H1 (cell line): Measurements from ENCODE around the gene JTB. TPM values are rescaled to one million over a fixed set of nuclear protein-coding genes. Genes with fewer than 3 reads are reported as not detected.

Experiments
- CTCF ChIA-PET: fragments of 300-600 bp; sonication (Branson Sonifier 250); formaldehyde crosslinking; loops from one replicate; lab custom pipeline; 2021; ENCODE audit not compliant: partially characterized antibody; lab: Charles Lee
- POLR2A ChIA-PET: fragments of 300-600 bp; sonication (Branson Sonifier 250); formaldehyde crosslinking; loops from one replicate; lab custom pipeline; 2021; ENCODE audit warnings: inconsistent platforms; ENCODE audit not compliant: partially characterized antibody; lab: Charles Lee
- DNase-seq, 2 experiments: peaks; one replicate each; pipeline versions ENCODE4 v3.0.0 to v3.0.0-alpha.2; 2010 to 2022; ENCODE audit warnings: low spot score in 2 of 2, low read depth in 1 of 2, mixed read lengths in 1 of 2
- FAIRE-seq: peaks from 2 replicates; lab custom pipeline; 2011; peaks lifted over from hg19 to GRCh38; lab: Jason Lieb, UNC
- H2AFZ ChIP-seq: 2 replicates; pipeline ENCODE4 v1.8.1; 2012; ENCODE audit warnings: low read length, inconsistent platforms
- H2AK5ac ChIP-seq: 2 replicates; pipeline ENCODE4 v1.6.1; 2013; ENCODE audit warnings: low read depth, low read length
- H2BK120ac ChIP-seq: replicated peaks from 2 replicates; pipeline ENCODE3; 2013; ENCODE audit warnings: low read depth, low read length, inconsistent platforms
- H2BK12ac ChIP-seq: 2 replicates; pipeline ENCODE4 v1.6.1; 2013; ENCODE audit warnings: low read depth, low read length
- H2BK15ac ChIP-seq: 2 replicates; pipeline ENCODE4 v1.6.1; 2013; ENCODE audit warnings: low read length
- H2BK20ac ChIP-seq: 2 replicates; pipeline ENCODE4 v1.6.1; 2013; ENCODE audit warnings: low read length
- H2BK5ac ChIP-seq: 2 replicates; pipeline ENCODE4 v1.6.1; 2013; ENCODE audit warnings: low read depth, low read length
- H3K14ac ChIP-seq: 2 replicates; pipeline ENCODE4 v1.6.1; 2013; ENCODE audit warnings: inconsistent platforms; ENCODE audit not compliant: insufficient read length
- H3K18ac ChIP-seq: 2 replicates; pipeline ENCODE4 v1.6.1; 2013; ENCODE audit warnings: low read length; ENCODE audit errors: extremely low read depth
- H3K23ac ChIP-seq: 2 replicates; pipeline ENCODE4 v1.6.1; 2013; ENCODE audit warnings: inconsistent platforms; ENCODE audit not compliant: insufficient read length
- H3K23me2 ChIP-seq: 2 replicates; pipeline ENCODE4 v1.6.1; 2013; ENCODE audit warnings: low read depth, low read length
- H3K27ac ChIP-seq: 2 replicates; pipeline ENCODE4 v1.6.1; 2011; ENCODE audit warnings: low read depth, low read length, inconsistent platforms
- H3K27me3 ChIP-seq, 4 experiments: replicated peaks in 1 of 4; 1 replicate in 1 of 4; 2 replicates in 3 of 4; pipeline versions ENCODE4 v1.6.1 to v1.8.1; 2011 to 2013; ENCODE audit warnings: low read length in 3 of 4, mild to moderate bottlenecking in 3 of 4, inconsistent platforms in 2 of 4, mixed read lengths in 2 of 4, moderate library complexity in 1 of 4; ENCODE audit not compliant: control insufficient read depth in 3 of 4, insufficient read depth in 3 of 4; ENCODE audit errors: extremely low read depth in 1 of 4
- H3K36me3 ChIP-seq, 4 experiments: 2 replicates each; pipeline versions ENCODE4 v1.6.1 to v1.8.1; 2011 to 2013; ENCODE audit warnings: mild to moderate bottlenecking in 4 of 4, low read length in 3 of 4, moderate library complexity in 2 of 4, control low read depth in 1 of 4, inconsistent platforms in 1 of 4; ENCODE audit not compliant: insufficient read depth in 4 of 4, control insufficient read depth in 2 of 4
- H3K4ac ChIP-seq: replicated peaks from 2 replicates; pipeline ENCODE3; 2013; ENCODE audit warnings: low read length, low read depth, mixed read lengths, inconsistent platforms; ENCODE audit not compliant: insufficient read length
- H3K4me1 ChIP-seq, 4 experiments: replicated peaks in 1 of 4; 1 replicate in 1 of 4; 2 replicates in 3 of 4; pipeline versions ENCODE4 v1.6.1 to v1.8.1; 2011 to 2013; ENCODE audit warnings: low read length in 3 of 4, inconsistent platforms in 2 of 4, mixed read lengths in 1 of 4; ENCODE audit not compliant: insufficient read depth in 4 of 4, control insufficient read depth in 3 of 4
- H3K4me2 ChIP-seq, 2 experiments: 2 replicates each; pipeline versions ENCODE4 v1.6.1 to v1.8.1; 2011 to 2013; ENCODE audit warnings: low read depth in 2 of 2, low read length in 2 of 2, control low read depth in 1 of 2, inconsistent platforms in 1 of 2, mild to moderate bottlenecking in 1 of 2; ENCODE audit not compliant: insufficient read depth in 1 of 2
- H3K4me3 ChIP-seq, 4 experiments: fragments of 200-600, 300-600 bp in 1 of 4; sonication (generic), shearing (Covaris generic), sonication (Bioruptor Twin) in 1 of 4; 2 replicates each; pipeline versions ENCODE4 v1.5.1 to v1.8.1; 2011 to 2016; ENCODE audit warnings: low read length in 4 of 4, low read depth in 3 of 4, control low read depth in 2 of 4, inconsistent platforms in 2 of 4, mild to moderate bottlenecking in 2 of 4, mixed read lengths in 1 of 4, moderate library complexity in 1 of 4; ENCODE audit not compliant: insufficient read depth in 2 of 4; ENCODE audit errors: extremely low read depth in 1 of 4
- H3K56ac ChIP-seq: replicated peaks from 2 replicates; pipeline ENCODE3; 2013; ENCODE audit warnings: low read depth, mild to moderate bottlenecking, mixed read lengths, low read length, inconsistent platforms; ENCODE audit not compliant: insufficient read length
- H3K79me1 ChIP-seq: 2 replicates; pipeline ENCODE4 v1.6.1; 2013; ENCODE audit warnings: low read depth, low read length, control low read depth
- H3K79me2 ChIP-seq, 2 experiments: 2 replicates each; pipeline versions ENCODE4 v1.6.1 to v1.8.1; 2012 to 2013; ENCODE audit warnings: low read length in 2 of 2, mild to moderate bottlenecking in 2 of 2, inconsistent platforms in 1 of 2; ENCODE audit not compliant: insufficient read depth in 2 of 2, control insufficient read depth in 1 of 2
- H3K9ac ChIP-seq, 4 experiments: replicated peaks in 1 of 4; 1 replicate in 1 of 4; 2 replicates in 3 of 4; pipeline versions ENCODE4 v1.6.1 to v1.8.1; 2011 to 2013; ENCODE audit warnings: low read depth in 3 of 4, low read length in 3 of 4, control low read depth in 2 of 4, mild to moderate bottlenecking in 2 of 4, moderate library complexity in 2 of 4, inconsistent platforms in 1 of 4; ENCODE audit errors: extremely low read depth in 1 of 4
- H3K9me3 ChIP-seq, 2 experiments: 2 replicates each; pipeline versions ENCODE4 v1.6.1 to v1.8.1; 2012 to 2013; ENCODE audit warnings: mild to moderate bottlenecking in 2 of 2, moderate library complexity in 2 of 2, control low read depth in 1 of 2, inconsistent platforms in 1 of 2, low read depth in 1 of 2, low read length in 1 of 2, mixed read lengths in 1 of 2; ENCODE audit not compliant: insufficient read depth in 2 of 2
- H4K20me1 ChIP-seq, 2 experiments: replicated peaks in 1 of 2; 2 replicates each; pipeline versions ENCODE3 to v1.8.1; 2011 to 2013; ENCODE audit warnings: inconsistent platforms in 2 of 2, low read length in 2 of 2, mild to moderate bottlenecking in 1 of 2; ENCODE audit not compliant: insufficient read depth in 2 of 2, control insufficient read depth in 1 of 2
- H4K5ac ChIP-seq: 2 replicates; pipeline ENCODE4 v1.6.1; 2013; ENCODE audit warnings: low read length, low read depth, mixed read lengths, inconsistent platforms; ENCODE audit not compliant: insufficient read length
- H4K8ac ChIP-seq: 2 replicates; pipeline ENCODE4 v1.8.0; 2013; ENCODE audit warnings: mild to moderate bottlenecking, moderate library complexity, low read length, inconsistent platforms; ENCODE audit not compliant: insufficient read depth; ENCODE audit errors: extremely low read depth
- H4K91ac ChIP-seq: replicated peaks from 2 replicates; pipeline ENCODE3; 2013; ENCODE audit warnings: low read length, mixed read lengths, inconsistent platforms; ENCODE audit not compliant: insufficient read length
- CBX8 ChIP-seq: fragments of 300-800, 300-1000 bp; sonication (generic); IDR thresholded peaks from 2 replicates; pipeline ENCODE4 v1.7.1; 2016; ENCODE audit warnings: low read depth, low read length, borderline replicate concordance
- JUND ChIP-seq: IDR thresholded peaks from 2 replicates; pipeline ENCODE4 v1.6.1; 2011; ENCODE audit warnings: mild to moderate bottlenecking, improper control_type of control experiment, low read length
- RAD21 ChIP-seq, 2 experiments: IDR thresholded peaks in 1 of 2; conservative IDR thresholded peaks in 1 of 2; 2 replicates each; pipeline ENCODE4 v1.6.1; 2011; ENCODE audit warnings: low read depth in 2 of 2, low read length in 2 of 2, improper control_type of control experiment in 1 of 2, inconsistent platforms in 1 of 2, mild to moderate bottlenecking in 1 of 2, moderate library complexity in 1 of 2
- WGBS, 2 experiments: shearing (Covaris generic) in 1 of 2; methylation state at CpG; one replicate each; pipeline versions ENCODE4 v1.1.6 to v1.1.7; 2013 to 2015; ENCODE audit warnings: low lambda C conversion rate in 2 of 2, mixed read lengths in 2 of 2, inconsistent platforms in 1 of 2, low coverage in 1 of 2, missing lambda C conversion rate in 1 of 2; ENCODE audit not compliant: insufficient replicate concordance in 2 of 2, insufficient coverage in 1 of 2, insufficient read length in 1 of 2; ENCODE audit errors: extremely low coverage in 1 of 2, missing lambda C conversion rate in 1 of 2; 5-methylcytosine and 5-hydroxymethylcytosine counted together
- polyA plus RNA-seq, 7 experiments: library from polyadenylated mRNA; depleted of rRNA in 3 of 7; stranded (reverse) in 5 of 7; unstranded in 2 of 7; fragments of >200 nt in 5 of 7; fragments of 200-250 nt in 2 of 7; gene quantifications; 1 replicate in 5 of 7; 2 replicates in 1 of 7; 4 replicates in 1 of 7; pipeline versions ENCODE4 v1.2.1 to v1.2.3, GENCODE V29; 2011 to 2013; ENCODE audit warnings: missing spikeins in 2 of 7, mixed read lengths in 2 of 7
- total RNA-seq: library from RNA; stranded (reverse); fragmentation: NEBNext Ultra II Directional; extraction: Animal tissue kit (Norgen Biotek cat#: 25700); gene quantifications from 2 replicates; pipeline ENCODE4 v1.2.1, GENCODE V29; 2021
- TF ChIP-seq, protein P1 (sequence below): IDR thresholded peaks from 2 replicates; pipeline ENCODE4 v1.6.1; 2011; ENCODE audit warnings: low read length, improper control_type of control experiment

The JTB gene
- total and polyA plus RNA-seq, 2 of the 8 experiments (the other 6 are each of a cell fraction or from before 2014, with no cell fraction given) = 91.1 to 122 TPM

DNA sequence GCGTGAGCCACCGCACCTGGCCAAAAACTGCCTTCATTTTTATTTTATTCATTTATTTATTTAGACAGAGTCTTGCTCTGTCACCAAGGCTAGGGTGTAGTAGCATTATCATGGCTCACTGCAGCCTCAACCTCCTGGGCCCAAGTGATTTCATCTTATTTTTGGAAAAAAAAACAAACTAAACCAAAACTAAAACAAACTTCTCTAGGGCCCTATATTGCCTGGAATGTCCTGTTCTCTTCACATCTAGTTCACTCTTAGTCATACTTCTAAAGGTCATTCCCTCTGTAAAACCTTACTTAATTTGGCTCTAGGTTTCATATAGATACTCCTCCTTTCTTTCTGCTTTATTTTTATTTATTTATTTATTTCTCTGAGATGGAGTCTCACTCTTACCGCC lies 28.7 kb upstream of the JTB start:
- Histone ChIP-seq H3K9me3 (no peaks in the 10 kb centered on the region), H3K56ac (no peak overlapping the region), H3K4me2 (no peak overlapping the region), H3K79me1 (no peaks in the 10 kb centered on the region), H3K14ac (no peak overlapping the region), H3K4ac (no peak overlapping the region), H3K27me3 (no peaks in the 10 kb centered on the region), H3K4me1 (no peaks in the 10 kb centered on the region), H2AFZ (no peak overlapping the region), H2BK20ac (no peak overlapping the region), H3K36me3 (no peaks in the 10 kb centered on the region), H4K5ac (no peak overlapping the region), H3K23ac (no peak overlapping the region), H4K20me1 (no peaks in the 10 kb centered on the region), H4K91ac (no peak overlapping the region), H3K9ac (no peak overlapping the region), H3K27ac (no peak overlapping the region), H4K8ac (no peak overlapping the region), H3K79me2 (no peaks in the 10 kb centered on the region), H2BK12ac (no peak overlapping the region), H2BK120ac (no peak overlapping the region), H3K4me3 (no peak overlapping the region), H3K23me2 (no peaks in the 10 kb centered on the region), H2BK15ac (no peak overlapping the region), H2AK5ac (no peak overlapping the region), H3K18ac (no peak overlapping the region), H2BK5ac (no peak overlapping the region)
- FAIRE-seq (no peak), DNase-seq (no peak)
- 93% methylated on average over 3 of the region's 3 CpGs; no CpG with 5 or more reads in 1 of the 2 experiments for WGBS, 2 experiments
- ChIA-PET CTCF (no interaction called here), POLR2A (interaction anchor here (2.9 to 8.2 kb wide), 2 partner anchors 14 to 15 kb away, joined by 11 to 137 read pairs; partner anchors contain the start of gene RPS27)
- TF ChIP-seq JUND (no peak), RAD21 (IDR thresholded peaks at IDR 0.05 in 1 of 2, conservative IDR thresholded peaks at IDR 0.05 in 1 of 2; ENCODE audit: low read depth in 2 of 2, low read length in 2 of 2) (no peak), CBX8 (no peak)
- TF ChIP-seq, protein P1, sequence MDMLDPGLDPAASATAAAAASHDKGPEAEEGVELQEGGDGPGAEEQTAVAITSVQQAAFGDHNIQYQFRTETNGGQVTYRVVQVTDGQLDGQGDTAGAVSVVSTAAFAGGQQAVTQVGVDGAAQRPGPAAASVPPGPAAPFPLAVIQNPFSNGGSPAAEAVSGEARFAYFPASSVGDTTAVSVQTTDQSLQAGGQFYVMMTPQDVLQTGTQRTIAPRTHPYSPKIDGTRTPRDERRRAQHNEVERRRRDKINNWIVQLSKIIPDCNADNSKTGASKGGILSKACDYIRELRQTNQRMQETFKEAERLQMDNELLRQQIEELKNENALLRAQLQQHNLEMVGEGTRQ = no peak
